Astrocyte of the cerebellum (primary cell): ENCODE results near the gene RAB3IL1.

Source experiments
- DNase-seq: peaks from one replicate; pipeline ENCODE4 v3.0.0-alpha.2; 2011; ENCODE audit warnings: low read depth
- H3K4me3 ChIP-seq: 2 replicates; pipeline ENCODE4 v1.5.1; 2011; ENCODE audit warnings: mild to moderate bottlenecking, low read depth, low read length, moderate library complexity
- in situ Hi-C: cut with HindIII; loops from 2 replicates; pipeline ENCODE4 v1.10.0; 2017; ENCODE audit warnings: low sequenced_read_pairs
- TF ChIP-seq, protein P1 (sequence below): IDR thresholded peaks from 2 replicates; pipeline ENCODE4 v1.5.1; 2012; ENCODE audit warnings: low read length, low read depth, moderate library complexity, mild to moderate bottlenecking; ENCODE audit errors: missing control alignments

RAB3IL1 gene

DNA sequence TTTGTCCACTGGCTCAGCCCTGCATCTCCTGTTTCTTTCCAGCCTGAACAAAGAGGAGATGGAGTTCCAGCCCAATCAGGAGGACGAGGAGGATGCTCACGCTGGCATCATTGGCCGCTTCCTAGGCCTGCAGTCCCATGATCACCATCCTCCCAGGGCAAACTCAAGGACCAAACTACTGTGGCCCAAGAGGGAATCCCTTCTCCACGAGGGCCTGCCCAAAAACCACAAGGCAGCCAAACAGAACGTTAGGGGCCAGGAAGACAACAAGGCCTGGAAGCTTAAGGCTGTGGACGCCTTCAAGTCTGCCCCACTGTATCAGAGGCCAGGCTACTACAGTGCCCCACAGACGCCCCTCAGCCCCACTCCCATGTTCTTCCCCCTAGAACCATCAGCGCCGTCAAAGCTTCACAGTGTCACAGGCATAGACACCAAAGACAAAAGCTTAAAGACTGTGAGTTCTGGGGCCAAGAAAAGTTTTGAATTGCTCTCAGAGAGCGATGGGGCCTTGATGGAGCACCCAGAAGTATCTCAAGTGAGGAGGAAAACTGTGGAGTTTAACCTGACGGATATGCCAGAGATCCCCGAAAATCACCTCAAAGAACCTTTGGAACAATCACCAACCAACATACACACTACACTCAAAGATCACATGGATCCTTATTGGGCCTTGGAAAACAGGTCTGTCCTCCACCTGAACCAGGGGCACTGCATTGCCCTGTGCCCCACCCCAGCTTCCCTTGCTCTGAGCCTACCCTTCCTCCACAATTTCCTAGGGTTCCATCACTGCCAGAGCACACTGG lies 45.0 kb upstream of the RAB3IL1 start:
- no peak overlapping the region for H3K4me3 ChIP-seq
- no peak for DNase-seq
- TF ChIP-seq, protein P1, sequence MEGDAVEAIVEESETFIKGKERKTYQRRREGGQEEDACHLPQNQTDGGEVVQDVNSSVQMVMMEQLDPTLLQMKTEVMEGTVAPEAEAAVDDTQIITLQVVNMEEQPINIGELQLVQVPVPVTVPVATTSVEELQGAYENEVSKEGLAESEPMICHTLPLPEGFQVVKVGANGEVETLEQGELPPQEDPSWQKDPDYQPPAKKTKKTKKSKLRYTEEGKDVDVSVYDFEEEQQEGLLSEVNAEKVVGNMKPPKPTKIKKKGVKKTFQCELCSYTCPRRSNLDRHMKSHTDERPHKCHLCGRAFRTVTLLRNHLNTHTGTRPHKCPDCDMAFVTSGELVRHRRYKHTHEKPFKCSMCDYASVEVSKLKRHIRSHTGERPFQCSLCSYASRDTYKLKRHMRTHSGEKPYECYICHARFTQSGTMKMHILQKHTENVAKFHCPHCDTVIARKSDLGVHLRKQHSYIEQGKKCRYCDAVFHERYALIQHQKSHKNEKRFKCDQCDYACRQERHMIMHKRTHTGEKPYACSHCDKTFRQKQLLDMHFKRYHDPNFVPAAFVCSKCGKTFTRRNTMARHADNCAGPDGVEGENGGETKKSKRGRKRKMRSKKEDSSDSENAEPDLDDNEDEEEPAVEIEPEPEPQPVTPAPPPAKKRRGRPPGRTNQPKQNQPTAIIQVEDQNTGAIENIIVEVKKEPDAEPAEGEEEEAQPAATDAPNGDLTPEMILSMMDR, result no peak
- in situ Hi-C loops, result no loop called here

DNA sequence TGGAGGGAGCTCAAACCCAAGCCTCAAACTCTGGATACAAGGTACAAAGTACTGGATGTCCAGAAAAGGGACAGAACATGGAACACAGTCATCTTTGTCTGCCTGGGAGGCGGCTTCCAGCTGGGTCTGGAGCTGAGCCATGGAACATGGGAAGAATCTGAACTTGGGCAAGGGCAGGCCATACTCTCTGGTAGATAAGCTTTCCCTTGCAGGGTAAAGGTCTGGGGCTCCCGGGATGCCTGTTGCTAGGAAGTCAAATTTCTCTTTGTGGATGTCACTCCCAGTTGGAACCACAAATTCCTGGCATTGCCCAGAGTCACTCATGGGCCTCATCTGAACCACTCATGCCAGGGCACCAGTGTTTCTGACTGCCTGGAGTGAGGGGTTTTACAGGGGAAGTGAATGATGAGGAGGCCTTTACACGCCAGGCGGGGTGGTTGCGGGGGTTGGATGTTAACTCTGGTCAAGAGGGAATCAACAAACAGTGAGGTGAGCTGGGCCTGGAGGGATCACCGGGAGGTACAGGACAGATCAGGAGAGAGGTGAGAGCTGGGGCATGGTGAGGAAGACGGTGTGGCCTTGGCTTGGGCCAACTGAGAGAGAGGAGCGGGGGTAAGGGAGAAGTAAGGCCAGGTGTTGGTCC lies 44.3 kb upstream of the RAB3IL1 start:
- TF ChIP-seq, protein P1, result no peak
- in situ Hi-C loops, result no loop called here
- DNase-seq, result no peak
- no peak overlapping the region for H3K4me3 ChIP-seq

DNA sequence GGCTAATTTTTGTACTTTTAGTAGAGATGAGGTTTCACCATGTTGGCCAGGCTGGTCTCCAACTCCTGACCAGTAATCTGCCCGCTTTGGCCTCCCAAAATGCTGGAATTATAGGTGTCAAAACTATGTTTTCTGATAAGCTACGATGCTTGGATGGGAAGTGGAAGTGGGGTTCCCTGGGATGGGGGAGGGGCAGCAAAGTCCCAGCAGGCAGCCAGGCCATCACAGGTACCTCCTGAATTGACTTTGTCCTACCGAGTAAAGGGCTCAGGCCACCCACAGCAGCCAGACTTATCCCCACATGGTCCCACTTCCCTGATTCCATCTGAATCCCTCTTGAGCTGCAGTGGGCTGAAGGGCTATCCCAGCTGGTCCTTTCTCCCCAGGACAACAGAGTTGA lies 43.2 kb upstream of the RAB3IL1 start:
- in situ Hi-C loops, result no loop called here
- TF ChIP-seq, protein P1, result no peak
- no peak for DNase-seq
- H3K4me3 ChIP-seq, result no peak overlapping the region

DNA sequence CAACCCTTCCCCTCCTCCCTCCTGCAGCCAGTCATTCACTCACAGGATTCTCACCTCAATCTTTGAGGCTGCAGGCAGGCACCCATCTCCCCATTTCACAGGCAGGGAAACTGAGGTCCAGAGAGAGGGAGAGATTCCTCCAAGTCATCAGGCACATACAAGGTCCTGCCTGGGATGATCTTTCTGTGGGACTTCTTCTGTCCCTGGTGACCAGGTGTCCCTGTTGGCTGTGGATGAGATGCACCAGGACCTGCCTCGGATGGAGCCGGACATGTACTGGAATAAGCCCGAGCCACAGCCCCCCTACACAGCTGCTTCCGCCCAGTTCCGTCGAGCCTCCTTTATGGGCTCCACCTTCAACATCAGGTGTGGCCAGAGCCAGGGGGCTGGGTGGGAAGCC lies 42.3 kb upstream of the RAB3IL1 start:
- TF ChIP-seq, protein P1, result no peak
- in situ Hi-C loops, result no loop called here
- DNase-seq, result no peak
- no peak overlapping the region for H3K4me3 ChIP-seq

DNA sequence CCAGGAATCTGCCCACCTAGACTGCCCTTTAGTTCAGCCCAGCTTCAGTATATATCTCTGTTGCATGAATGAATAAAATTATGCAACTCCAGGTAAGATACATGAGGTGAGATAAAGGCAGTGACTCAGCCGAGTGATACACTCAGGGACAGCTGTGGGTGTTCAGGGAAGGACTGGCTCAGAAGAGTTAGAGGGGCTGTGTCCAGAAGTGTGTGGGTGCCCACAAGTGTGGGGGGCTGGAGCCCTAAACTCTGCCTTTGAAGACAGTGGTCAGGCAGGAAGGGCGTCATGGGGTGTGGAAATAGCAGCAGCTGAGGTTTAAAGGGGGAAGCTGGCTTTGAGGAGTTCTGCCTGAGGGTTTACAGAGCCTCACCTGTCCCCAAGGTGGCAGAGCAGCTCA lies 41.7 kb upstream of the RAB3IL1 start:
- no peak overlapping the region for H3K4me3 ChIP-seq
- in situ Hi-C loops, result no loop called here
- no peak for DNase-seq
- TF ChIP-seq, protein P1, result no peak

DNA sequence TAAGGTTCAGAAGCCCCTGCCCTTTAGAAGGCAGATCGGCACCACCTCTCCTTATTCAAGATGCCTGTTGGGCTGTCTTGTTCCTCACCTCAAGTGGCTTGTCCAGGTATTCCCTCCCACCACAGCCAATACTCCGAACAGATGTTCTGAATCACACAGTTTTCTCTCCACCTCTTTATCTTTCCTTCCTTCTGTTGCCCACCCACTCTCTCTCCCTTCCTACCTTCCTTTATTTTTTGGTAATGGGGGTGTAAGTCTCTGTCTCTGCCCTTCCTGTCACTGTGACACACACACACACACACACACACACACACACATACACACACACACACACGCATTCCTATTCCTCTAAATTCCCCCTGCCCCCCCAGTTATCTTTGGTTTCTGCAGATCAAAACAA lies 41.2 kb upstream of the RAB3IL1 start:
- H3K4me3 ChIP-seq, result no peak overlapping the region
- no peak for DNase-seq
- in situ Hi-C loops, result no loop called here
- TF ChIP-seq, protein P1, result no peak
